ENCODE results near the gene FTO.

GRCh38 chr16:53775821-53776431 lies 72.0 kb downstream of the FTO start:
- TF ChIP-seq SIN3A (IDR thresholded peaks at IDR 0.05; ENCODE audit: borderline replicate concordance, insufficient read depth, low read length) (no peak), POLR2AphosphoS5 (IDR thresholded peaks at IDR 0.05; ENCODE audit: low read depth, low read length) (no peak), FOXP2 (optimal IDR thresholded peaks at IDR 0.05; ENCODE audit: borderline replicate concordance, extremely low read depth, extremely low read length, insufficient read depth) (no peak), TAF1 (IDR thresholded peaks at IDR 0.05; ENCODE audit: borderline replicate concordance, insufficient read depth, low read length) (no peak), REST (IDR thresholded peaks at IDR 0.05; ENCODE audit: insufficient read depth in 1 of 2, low read depth in 2 of 2, low read length in 2 of 2) (no peak)

Measured in PFSK-1 (cell line).